Right lobe of liver (tissue), 6 donors: ENCODE measurements around the gene FAM185A. TPM values are rescaled to one million over a fixed set of nuclear protein-coding genes. Genes with fewer than 3 reads are reported as not detected.
"Not testable (repeated sequence)": the region's sequence is repeated elsewhere in the genome, so short reads cannot be mapped to it uniquely, and the experiment has no call there.

Source experiments
- ATAC-seq, 4 donors: fragments of 200-7000 bp; cut with Tn5 transposase; one replicate each; pipeline ENCODE4 v1.9.1; 2020; ENCODE audit warnings: mild to moderate bottlenecking in 4 of 4, moderate library complexity in 4 of 4
- DNase-seq, 3 donors: peaks; one replicate each; pipeline ENCODE4 v3.0.0-alpha.2; 2020
- H3K27ac ChIP-seq, 3 donors: fragments of 200-600 bp; one replicate each; pipeline ENCODE4 v1.8.0; 2022
- H3K27me3 ChIP-seq, 2 donors: fragments of 200-600 bp; one replicate each; pipeline ENCODE4 v1.8.0; 2022
- H3K36me3 ChIP-seq, 4 donors: fragments of 200-600 bp; sonication (generic) in 1 of 4; one replicate each; pipeline versions ENCODE4 v1.5.1 to v1.8.0; 2017 to 2022; ENCODE audit warnings: control low read depth in 1 of 4
- H3K4me1 ChIP-seq, 4 donors: fragments of 200-600 bp; sonication (generic) in 1 of 4; one replicate each; pipeline versions ENCODE4 v1.5.1 to v1.8.0; 2017 to 2022; ENCODE audit warnings: control low read depth in 1 of 4
- H3K4me3 ChIP-seq, 3 donors: fragments of 200-600 bp; one replicate each; pipeline ENCODE4 v1.8.0; 2022
- H3K9me3 ChIP-seq, 4 donors: fragments of 200-600 bp; sonication (generic) in 1 of 4; one replicate each; pipeline versions ENCODE4 v1.5.1 to v1.8.0; 2017 to 2022; ENCODE audit warnings: control low read depth in 1 of 4
- POLR2A ChIP-seq: fragments of 450-650 bp; IDR thresholded peaks from one replicate; pipeline ENCODE4 v1.6.1; 2017; ENCODE audit warnings: antibody characterized with exemption, mild to moderate bottlenecking
- WGBS: methylation state at CpG from one replicate; pipeline ENCODE4 v1.1.6; 2018; ENCODE audit warnings: low coverage, low lambda C conversion rate; ENCODE audit not compliant: insufficient coverage; ENCODE audit errors: missing lambda C conversion rate; 5-methylcytosine and 5-hydroxymethylcytosine counted together
- intact Hi-C, 2 donors: fragments of 100-400 bp; cut with DNase I; formaldehyde crosslinking; loops; one replicate each; pipeline versions ENCODE4 v1.11.2 to v1.14.1; 2022
- total RNA-seq, 6 experiments: library from RNA; depleted of rRNA in 2 of 6; stranded (reverse); fragments of >200 nt in 2 of 6; fragmentation: NEBNext Ultra II Directional in 3 of 6; extraction: Animal tissue kit (Norgen Biotek cat#: 25700) in 3 of 6; gene quantifications; one replicate each; pipeline versions ENCODE4 v1.1.0 to v1.2.4, GENCODE V29; 2016 to 2023
- TF ChIP-seq, protein P1 (sequence below), 4 donors: fragments of 200-600 bp in 3 of 4; fragments of 450-650 bp in 1 of 4; IDR thresholded peaks; one replicate each; pipeline versions ENCODE4 v1.5.1 to v1.8.0; 2016 to 2022; ENCODE audit warnings: antibody characterized with exemption in 4 of 4, mild to moderate bottlenecking in 2 of 4
- donor health status: DM: no; HTN: yes; CAD: no.
- donor health status: DM: no; HTN: no; CAD: no.
- donor health status: DM: no; HTN: no; CAD: no.
- donor health status: DM: no; HTN: yes; CAD: no.
- donor health status: DM: no; HTN: yes; CAD: no.

The FAM185A gene
- total RNA-seq, 6 experiments from 2014 or later = 6.4 to 13.5 (median 8.4) TPM

- H3K9me3 ChIP-seq = no peaks in the 10 kb centered on the region
- ATAC-seq (no peak), DNase-seq (no peak)
- intact Hi-C loops = no loop called here
- no peak overlapping the region for H3K4me3 ChIP-seq
- no peak overlapping the region for H3K27ac ChIP-seq
- H3K36me3 ChIP-seq = no peaks in the 10 kb centered on the region
- H3K27me3 ChIP-seq = no peaks in the 10 kb centered on the region
- 80% methylated on average over 6 of the region's 6 CpGs for WGBS
- TF ChIP-seq, protein P1, sequence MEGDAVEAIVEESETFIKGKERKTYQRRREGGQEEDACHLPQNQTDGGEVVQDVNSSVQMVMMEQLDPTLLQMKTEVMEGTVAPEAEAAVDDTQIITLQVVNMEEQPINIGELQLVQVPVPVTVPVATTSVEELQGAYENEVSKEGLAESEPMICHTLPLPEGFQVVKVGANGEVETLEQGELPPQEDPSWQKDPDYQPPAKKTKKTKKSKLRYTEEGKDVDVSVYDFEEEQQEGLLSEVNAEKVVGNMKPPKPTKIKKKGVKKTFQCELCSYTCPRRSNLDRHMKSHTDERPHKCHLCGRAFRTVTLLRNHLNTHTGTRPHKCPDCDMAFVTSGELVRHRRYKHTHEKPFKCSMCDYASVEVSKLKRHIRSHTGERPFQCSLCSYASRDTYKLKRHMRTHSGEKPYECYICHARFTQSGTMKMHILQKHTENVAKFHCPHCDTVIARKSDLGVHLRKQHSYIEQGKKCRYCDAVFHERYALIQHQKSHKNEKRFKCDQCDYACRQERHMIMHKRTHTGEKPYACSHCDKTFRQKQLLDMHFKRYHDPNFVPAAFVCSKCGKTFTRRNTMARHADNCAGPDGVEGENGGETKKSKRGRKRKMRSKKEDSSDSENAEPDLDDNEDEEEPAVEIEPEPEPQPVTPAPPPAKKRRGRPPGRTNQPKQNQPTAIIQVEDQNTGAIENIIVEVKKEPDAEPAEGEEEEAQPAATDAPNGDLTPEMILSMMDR (IDR thresholded peaks at IDR 0.05) = no peak
- TF ChIP-seq POLR2A = no peak
- no peaks in the 10 kb centered on the region for H3K4me1 ChIP-seq
Observed at GRCh38 chr7:102836191-102836919, 87.6 kb downstream of the FAM185A start.

DNA sequence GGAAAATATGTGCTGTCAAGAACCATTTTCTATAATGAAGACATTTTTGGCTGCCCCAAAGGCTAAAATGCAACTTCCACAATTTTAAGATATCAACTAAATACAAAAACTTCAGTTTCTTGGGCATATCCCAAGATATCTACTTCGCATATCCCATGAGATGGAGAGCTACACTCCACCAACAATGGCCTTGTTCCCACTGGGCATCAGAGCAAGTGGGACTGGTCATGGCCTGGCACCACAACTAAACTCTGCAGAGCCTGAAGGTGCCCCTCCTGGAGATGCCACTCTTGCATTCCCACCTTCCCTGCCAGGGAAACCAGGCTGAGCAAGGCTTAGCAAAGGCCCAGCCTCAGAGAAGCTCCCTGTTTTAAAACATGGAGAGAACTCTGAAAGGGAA is 88.2 kb downstream of the FAM185A start:
- H3K36me3 ChIP-seq = no peaks in the 10 kb centered on the region
- no peak for ATAC-seq
- no peak for DNase-seq
- 100% methylated on average over 1 of the region's 1 CpG for WGBS
- H3K4me3 ChIP-seq = no peak overlapping the region
- H3K4me1 ChIP-seq = no peaks in the 10 kb centered on the region
- H3K27ac ChIP-seq = no peak overlapping the region
- no peaks in the 10 kb centered on the region for H3K27me3 ChIP-seq
- no peaks in the 10 kb centered on the region for H3K9me3 ChIP-seq
- TF ChIP-seq, protein P1 (IDR thresholded peaks at IDR 0.05) = no peak
- TF ChIP-seq POLR2A = no peak
- intact Hi-C loops = no loop called here

DNA sequence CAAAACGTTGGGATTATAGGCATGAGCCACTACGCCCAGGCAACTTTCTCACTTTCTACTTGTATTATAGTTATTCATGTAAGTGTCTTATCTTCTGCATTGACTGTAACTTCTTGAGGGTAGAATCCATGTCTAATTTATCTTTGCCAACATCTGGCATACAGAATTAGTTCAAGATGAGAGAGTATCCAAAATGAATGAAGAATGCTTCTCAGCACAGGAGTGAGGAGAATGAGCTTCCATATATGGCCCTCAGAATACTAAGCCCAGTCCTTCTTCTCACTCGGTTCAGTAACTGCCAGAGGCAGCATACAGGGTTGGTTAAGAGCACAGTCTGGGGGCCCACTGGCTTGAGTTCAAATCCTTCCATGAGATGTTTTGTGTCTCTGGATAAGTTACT is 89.0 kb downstream of the FAM185A start:
- WGBS = 73% methylated on average over 3 of the region's 3 CpGs
- H3K36me3 ChIP-seq = no peaks in the 10 kb centered on the region
- intact Hi-C loops = no loop called here
- no peaks in the 10 kb centered on the region for H3K9me3 ChIP-seq
- H3K27me3 ChIP-seq = no peaks in the 10 kb centered on the region
- TF ChIP-seq, protein P1 (IDR thresholded peaks at IDR 0.05) = no peak
- no peak for TF ChIP-seq POLR2A
- no peak for ATAC-seq
- no peaks in the 10 kb centered on the region for H3K4me1 ChIP-seq
- no peak overlapping the region for H3K27ac ChIP-seq
- H3K4me3 ChIP-seq = no peak overlapping the region
- no peak for DNase-seq

GRCh38 chr7:102838572-102839101 is 89.8 kb downstream of the FAM185A start:
- H3K4me1 ChIP-seq, ATAC-seq, H3K27me3 ChIP-seq, H3K9me3 ChIP-seq, DNase-seq, H3K36me3 ChIP-seq, intact Hi-C loops, H3K27ac ChIP-seq, H3K4me3 ChIP-seq: not testable (repeated sequence)
- WGBS = 81% methylated on average over 6 of the region's 10 CpGs

DNA sequence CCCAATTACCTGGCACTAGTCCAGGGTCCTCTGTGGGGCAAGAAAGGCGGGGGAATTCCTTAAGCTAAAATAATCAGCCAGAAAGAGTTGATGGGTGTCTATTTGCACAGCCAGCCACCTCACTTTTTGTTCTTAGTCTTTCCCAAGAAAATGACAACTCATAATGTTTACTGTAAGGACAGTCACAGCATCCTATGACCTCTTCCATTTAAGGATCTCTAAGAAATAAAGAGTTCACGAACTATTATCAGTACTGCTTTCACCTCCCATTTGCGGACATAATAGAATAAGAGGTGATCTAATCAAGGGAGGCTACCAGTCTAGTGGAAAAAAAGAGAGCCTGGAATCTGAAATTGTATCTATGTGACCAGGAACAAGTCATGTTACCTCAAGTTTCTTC is 91.6 kb downstream of the FAM185A start:
- ATAC-seq = no peak
- WGBS = 83% methylated on average over 3 of the region's 3 CpGs
- no peak for DNase-seq
- intact Hi-C loops = no loop called here
- no peaks in the 10 kb centered on the region for H3K27me3 ChIP-seq
- no peaks in the 10 kb centered on the region for H3K4me1 ChIP-seq
- no peaks in the 10 kb centered on the region for H3K9me3 ChIP-seq
- TF ChIP-seq POLR2A = no peak
- TF ChIP-seq, protein P1 (IDR thresholded peaks at IDR 0.05) = no peak
- no peak overlapping the region for H3K27ac ChIP-seq
- no peaks in the 10 kb centered on the region for H3K36me3 ChIP-seq
- no peak overlapping the region for H3K4me3 ChIP-seq
